H9 (cell line): ENCODE measurements around the gene NINJ1. TPM values are rescaled to one million over a fixed set of nuclear protein-coding genes. Genes with fewer than 3 reads are reported as not detected.

Source experiments
- DNase-seq: peaks from one replicate; pipeline ENCODE4 v3.0.0-alpha.2; 2017
- H2AFZ ChIP-seq: one replicate; pipeline ENCODE4 v1.6.1; 2013; ENCODE audit warnings: mild to moderate bottlenecking, low read length, control low read depth, moderate library complexity
- H2AK5ac ChIP-seq: 2 replicates; pipeline ENCODE4 v1.6.1; 2013; ENCODE audit warnings: low read length, control low read depth, mixed read lengths; ENCODE audit not compliant: insufficient read length
- H2BK120ac ChIP-seq: one replicate; pipeline ENCODE4 v1.6.1; 2013; ENCODE audit warnings: low read depth, mild to moderate bottlenecking, low read length, control low read depth, inconsistent platforms; ENCODE audit not compliant: poor library complexity, severe bottlenecking
- H2BK12ac ChIP-seq: 2 replicates; pipeline ENCODE4 v1.6.1; 2013; ENCODE audit warnings: low read length, control low read depth, mixed read lengths, low read depth; ENCODE audit not compliant: insufficient read length
- H2BK15ac ChIP-seq: 2 replicates; pipeline ENCODE4 v1.6.1; 2013; ENCODE audit warnings: low read depth, low read length, control low read depth
- H2BK20ac ChIP-seq: one replicate; pipeline ENCODE4 v1.6.1; 2013; ENCODE audit warnings: low read depth, mild to moderate bottlenecking, low read length, control low read depth, inconsistent platforms; ENCODE audit not compliant: poor library complexity, severe bottlenecking
- H2BK5ac ChIP-seq: 2 replicates; pipeline ENCODE4 v1.6.1; 2013; ENCODE audit warnings: low read length, control low read depth, mixed read lengths; ENCODE audit not compliant: insufficient read length
- H3K14ac ChIP-seq: 2 replicates; pipeline ENCODE4 v1.6.1; 2013; ENCODE audit warnings: low read length, control low read depth; ENCODE audit not compliant: insufficient read depth
- H3K18ac ChIP-seq: 2 replicates; pipeline ENCODE4 v1.6.1; 2013; ENCODE audit warnings: low read depth, mild to moderate bottlenecking, mixed read lengths, low read length, control low read depth; ENCODE audit not compliant: insufficient read length
- H3K23ac ChIP-seq: 2 replicates; pipeline ENCODE4 v1.6.1; 2013; ENCODE audit warnings: low read length, control low read depth, mixed read lengths, low read depth; ENCODE audit not compliant: insufficient read length
- H3K23me2 ChIP-seq: 2 replicates; pipeline ENCODE4 v1.6.1; 2013; ENCODE audit warnings: low read depth, mild to moderate bottlenecking, mixed read lengths, low read length, control low read depth; ENCODE audit not compliant: insufficient read length, poor library complexity, severe bottlenecking
- H3K27ac ChIP-seq: 2 replicates; pipeline ENCODE4 v1.5.1; 2013; ENCODE audit warnings: low read length, control low read depth, mixed read lengths, low read depth; ENCODE audit not compliant: insufficient read length
- H3K27me3 ChIP-seq: 2 replicates; pipeline ENCODE4 v1.6.1; 2013; ENCODE audit warnings: low read length, control low read depth, inconsistent platforms; ENCODE audit not compliant: insufficient read depth
- H3K4ac ChIP-seq: 2 replicates; pipeline ENCODE4 v1.6.1; 2013; ENCODE audit warnings: low read depth, mild to moderate bottlenecking, control low read depth, inconsistent platforms, low read length, moderate library complexity
- H3K4me1 ChIP-seq: 2 replicates; pipeline ENCODE4 v1.6.1; 2013; ENCODE audit warnings: low read length, control low read depth, inconsistent platforms; ENCODE audit not compliant: insufficient read depth
- H3K4me2 ChIP-seq: 2 replicates; pipeline ENCODE4 v1.6.1; 2013; ENCODE audit warnings: low read length, control low read depth, mixed read lengths; ENCODE audit not compliant: insufficient read length, insufficient read depth
- H3K56ac ChIP-seq: 2 replicates; pipeline ENCODE4 v1.6.1; 2013; ENCODE audit warnings: low read depth, mild to moderate bottlenecking, mixed read lengths, low read length, control low read depth; ENCODE audit not compliant: insufficient read length
- H3K79me1 ChIP-seq: 2 replicates; pipeline ENCODE4 v1.6.1; 2013; ENCODE audit warnings: low read depth, mild to moderate bottlenecking, moderate library complexity, low read length, control low read depth, inconsistent platforms; ENCODE audit not compliant: insufficient read depth, poor library complexity, severe bottlenecking
- H3K79me2 ChIP-seq: 2 replicates; pipeline ENCODE4 v1.6.1; 2013; ENCODE audit warnings: low read length, control low read depth, inconsistent platforms; ENCODE audit not compliant: insufficient read depth
- H3K9ac ChIP-seq: 2 replicates; pipeline ENCODE4 v1.6.1; 2013; ENCODE audit warnings: low read length, control low read depth, mixed read lengths; ENCODE audit not compliant: insufficient read length; ENCODE audit errors: extremely low read depth
- H3K9me3 ChIP-seq: one replicate; pipeline ENCODE4 v1.6.1; 2013; ENCODE audit warnings: low read depth, low read length, inconsistent platforms; ENCODE audit not compliant: control insufficient read depth
- H3T11ph ChIP-seq: one replicate; pipeline ENCODE4 v1.6.1; 2013; ENCODE audit warnings: mild to moderate bottlenecking, low read length, control low read depth, inconsistent platforms
- H4K20me1 ChIP-seq: one replicate; pipeline ENCODE4 v1.6.1; 2013; ENCODE audit not compliant: control insufficient read depth, insufficient read length, insufficient read depth
- H4K5ac ChIP-seq: 2 replicates; pipeline ENCODE4 v1.6.1; 2013; ENCODE audit warnings: low read depth, mild to moderate bottlenecking, mixed read lengths, low read length, control low read depth; ENCODE audit not compliant: insufficient read length
- H4K8ac ChIP-seq: replicated peaks from 2 replicates; pipeline ENCODE4 v1.6.1; 2013; ENCODE audit warnings: low read length, control low read depth, mixed read lengths, low read depth; ENCODE audit not compliant: insufficient read length
- H4K91ac ChIP-seq: 2 replicates; pipeline ENCODE4 v1.6.1; 2013; ENCODE audit warnings: low read depth, mild to moderate bottlenecking, moderate library complexity, mixed read lengths, low read length, control low read depth; ENCODE audit not compliant: insufficient read length
- H3K27ac Mint-ChIP-seq, 3 experiments: 2 replicates in 2 of 3; 3 replicates in 1 of 3; pipeline ENCODE4 v1.8.0; 2020 to 2021; ENCODE audit warnings: mixed read lengths in 3 of 3, mild to moderate bottlenecking in 1 of 3, moderate library complexity in 1 of 3
- H3K27me3 Mint-ChIP-seq: 2 replicates; pipeline ENCODE4 v1.8.0; 2021; ENCODE audit warnings: low read depth, mild to moderate bottlenecking, moderate library complexity, mixed read lengths
- H3K36me3 Mint-ChIP-seq, 3 experiments: 2 replicates in 2 of 3; 3 replicates in 1 of 3; pipeline ENCODE4 v1.8.0; 2020 to 2021; ENCODE audit warnings: low read depth in 3 of 3, mixed read lengths in 3 of 3; ENCODE audit not compliant: insufficient read depth in 1 of 3
- H3K4me1 Mint-ChIP-seq, 2 experiments: 2 replicates each; pipeline ENCODE4 v1.8.0; 2020; ENCODE audit warnings: mixed read lengths in 2 of 2
- H3K4me3 Mint-ChIP-seq, 2 experiments: 2 replicates in 1 of 2; 3 replicates in 1 of 2; pipeline ENCODE4 v1.8.0; 2020 to 2021; ENCODE audit warnings: mild to moderate bottlenecking in 2 of 2, mixed read lengths in 2 of 2, moderate library complexity in 1 of 2
- H3K9me3 Mint-ChIP-seq, 2 experiments: 2 replicates in 1 of 2; 3 replicates in 1 of 2; pipeline ENCODE4 v1.8.0; 2020; ENCODE audit warnings: mild to moderate bottlenecking in 2 of 2, mixed read lengths in 2 of 2, moderate library complexity in 1 of 2
- CTCF ChIP-seq: fragments of 200-600 bp; sonication (generic); conservative IDR thresholded peaks from 3 replicates; pipeline ENCODE4 v1.8.0; 2021; ENCODE audit warnings: antibody characterized with exemption, mild to moderate bottlenecking
- WGBS: extraction: QIAGEN DNeasy Blood & Tissue Kit; methylation state at CpG from one replicate; pipeline ENCODE4 v1.1.7; 2013; ENCODE audit warnings: missing lambda C conversion rate, low lambda C conversion rate, mixed read lengths; ENCODE audit not compliant: insufficient read length; ENCODE audit errors: extremely low coverage; 5-methylcytosine and 5-hydroxymethylcytosine counted together
- total RNA-seq: library from RNA; stranded (reverse); gene quantifications from 2 replicates; pipeline ENCODE4 v1.2.1, GENCODE V29; 2021

The NINJ1 gene
- total RNA-seq, 1 experiment from 2014 or later, result 28.9 TPM

GRCh38 chr9:93076792-93077128 lies 57.3 kb downstream of the NINJ1 start:
- H3K4me2 ChIP-seq, result no peak overlapping the region
- no peak overlapping the region for H3K27ac Mint-ChIP-seq
- H3K4me1 Mint-ChIP-seq, result no peaks in the 10 kb centered on the region
- H3K9me3 ChIP-seq, result no peaks in the 10 kb centered on the region
- H2BK120ac ChIP-seq, result no peak overlapping the region
- no peaks in the 10 kb centered on the region for H3K79me1 ChIP-seq
- no peak overlapping the region for H2BK5ac ChIP-seq
- H3K56ac ChIP-seq, result no peak overlapping the region
- no peak overlapping the region for H2BK15ac ChIP-seq
- H4K8ac ChIP-seq, result no peak overlapping the region
- no peak overlapping the region for H2AK5ac ChIP-seq
- WGBS, result no CpG with 5 or more reads among the region's 2 CpGs
- H3K27me3 Mint-ChIP-seq, result no peaks in the 10 kb centered on the region
- no peak overlapping the region for H3K27ac ChIP-seq
- H3K9ac ChIP-seq, result no peak overlapping the region
- H2AFZ ChIP-seq, result no peak overlapping the region
- no peak overlapping the region for H2BK12ac ChIP-seq
- no peak overlapping the region for H3K4ac ChIP-seq
- H3K9me3 Mint-ChIP-seq, result no peaks in the 10 kb centered on the region
- no peak overlapping the region for H4K5ac ChIP-seq
- no peak for DNase-seq
- H3K14ac ChIP-seq, result no peak overlapping the region
- H3K4me1 ChIP-seq, result no peaks in the 10 kb centered on the region
- no peak overlapping the region for H3K23ac ChIP-seq
- H4K91ac ChIP-seq, result no peak overlapping the region
- H3K4me3 Mint-ChIP-seq, result no peak overlapping the region
- H3K18ac ChIP-seq, result no peak overlapping the region
- TF ChIP-seq CTCF, result no peak
- no peaks in the 10 kb centered on the region; a peak in 1 of 7 replicates for H3K36me3 Mint-ChIP-seq
- H3K79me2 ChIP-seq, result no peaks in the 10 kb centered on the region
- no peaks in the 10 kb centered on the region for H4K20me1 ChIP-seq
- no peaks in the 10 kb centered on the region for H3K27me3 ChIP-seq
- H3T11ph ChIP-seq, result no peak overlapping the region
- no peaks in the 10 kb centered on the region for H3K23me2 ChIP-seq
- no peak overlapping the region for H2BK20ac ChIP-seq
